ENCODE data around the gene CXCL17. TPM values are rescaled to one million over a fixed set of nuclear protein-coding genes. Genes with fewer than 3 reads are reported as not detected.

CXCL17 gene
- total RNA-seq, 1 donor from 2014 or later = not detected

GRCh38 chr19:42474743-42475142, 32.0 kb upstream of the CXCL17 start:
- Histone ChIP-seq H3K36me3 (ENCODE audit: insufficient read depth, low read length) (no peaks in the 10 kb centered on the region), H3K4me3 (ENCODE audit: insufficient read depth, low read depth, low read length) (no peak overlapping the region), H3K27me3 (ENCODE audit: insufficient read depth, low read length) (peaks cover 6% of the 10 kb centered on the region), H3K4me1 (ENCODE audit: insufficient read depth, low read length) (no peaks in the 10 kb centered on the region), H3K79me2 (ENCODE audit: insufficient read depth, low read length) (no peaks in the 10 kb centered on the region), H4K20me1 (ENCODE audit: insufficient read depth, low read length) (no peaks in the 10 kb centered on the region), H3K9me3 (ENCODE audit: insufficient read depth, low read depth, low read length) (no peaks in the 10 kb centered on the region), H2AFZ (ENCODE audit: low read depth, low read length) (no peak overlapping the region), H3K9ac (ENCODE audit: low read length) (no peak overlapping the region), H3K27ac (ENCODE audit: low read depth, low read length) (no peak overlapping the region), H3K4me2 (ENCODE audit: low read length) (no peak overlapping the region)
- TF ChIP-seq CTCF (IDR thresholded peaks at IDR 0.05; ENCODE audit: insufficient read depth, low read depth, low read length) (no peak), EZH2 (IDR thresholded peaks at IDR 0.05; ENCODE audit: insufficient read depth, low read length) (no peak)
- H3K9me3 Mint-ChIP-seq (ENCODE audit: unreplicated experiment) = no peaks in the 10 kb centered on the region
- peaks cover 5% of the 10 kb centered on the region for H3K4me1 Mint-ChIP-seq (ENCODE audit: low read depth, unreplicated experiment)
- DNase-seq (ENCODE audit: low read depth) (no peak), FAIRE-seq (no peak)
- peaks cover 15% of the 10 kb centered on the region for H3K27me3 Mint-ChIP-seq (ENCODE audit: low read depth, unreplicated experiment)
- H3K27ac Mint-ChIP-seq (ENCODE audit: unreplicated experiment) = no peak overlapping the region
- no peak overlapping the region for H3K4me3 Mint-ChIP-seq (ENCODE audit: unreplicated experiment)
- peaks cover 2% of the 10 kb centered on the region for H3K36me3 Mint-ChIP-seq (ENCODE audit: low read depth, unreplicated experiment)

GRCh38 chr19:42473686-42474085, 30.9 kb upstream of the CXCL17 start:
- no peak overlapping the region for H3K4me2 ChIP-seq (ENCODE audit: low read length)
- H3K27me3 ChIP-seq (ENCODE audit: insufficient read depth, low read length) = peaks cover 6% of the 10 kb centered on the region
- H3K27ac ChIP-seq (ENCODE audit: low read depth, low read length) = no peak overlapping the region
- no peak overlapping the region for H3K4me3 ChIP-seq (ENCODE audit: insufficient read depth, low read depth, low read length)
- Mint-ChIP-seq H3K4me3 (ENCODE audit: unreplicated experiment) (no peak overlapping the region), H3K27ac (ENCODE audit: unreplicated experiment) (no peak overlapping the region), H3K27me3 (ENCODE audit: low read depth, unreplicated experiment) (peaks cover 15% of the 10 kb centered on the region), H3K4me1 (ENCODE audit: low read depth, unreplicated experiment) (peaks cover 6% of the 10 kb centered on the region), H3K9me3 (ENCODE audit: unreplicated experiment) (no peaks in the 10 kb centered on the region), H3K36me3 (ENCODE audit: low read depth, unreplicated experiment) (peaks cover 2% of the 10 kb centered on the region)
- H2AFZ ChIP-seq (ENCODE audit: low read depth, low read length) = no peak overlapping the region
- H3K36me3 ChIP-seq (ENCODE audit: insufficient read depth, low read length) = no peaks in the 10 kb centered on the region
- no peak for TF ChIP-seq CTCF (IDR thresholded peaks at IDR 0.05; ENCODE audit: insufficient read depth, low read depth, low read length)
- no peak for TF ChIP-seq EZH2 (IDR thresholded peaks at IDR 0.05; ENCODE audit: insufficient read depth, low read length)
- H3K4me1 ChIP-seq (ENCODE audit: insufficient read depth, low read length) = no peaks in the 10 kb centered on the region
- FAIRE-seq (no peak), DNase-seq (ENCODE audit: low read depth) (no peak)
- no peaks in the 10 kb centered on the region for H3K9me3 ChIP-seq (ENCODE audit: insufficient read depth, low read depth, low read length)
- no peaks in the 10 kb centered on the region for H4K20me1 ChIP-seq (ENCODE audit: insufficient read depth, low read length)
- H3K9ac ChIP-seq (ENCODE audit: low read length) = no peak overlapping the region
- no peaks in the 10 kb centered on the region for H3K79me2 ChIP-seq (ENCODE audit: insufficient read depth, low read length)

- H3K27me3 Mint-ChIP-seq (ENCODE audit: low read depth, unreplicated experiment) = peaks cover 15% of the 10 kb centered on the region
- TF ChIP-seq CTCF (IDR thresholded peaks at IDR 0.05; ENCODE audit: insufficient read depth, low read depth, low read length) (no peak), EZH2 (IDR thresholded peaks at IDR 0.05; ENCODE audit: insufficient read depth, low read length) (no peak)
- peaks cover 6% of the 10 kb centered on the region for H3K27me3 ChIP-seq (ENCODE audit: insufficient read depth, low read length)
- H3K27ac Mint-ChIP-seq (ENCODE audit: unreplicated experiment) = no peak overlapping the region
- no peaks in the 10 kb centered on the region for H3K36me3 ChIP-seq (ENCODE audit: insufficient read depth, low read length)
- H3K4me3 ChIP-seq (ENCODE audit: insufficient read depth, low read depth, low read length) = no peak overlapping the region
- H4K20me1 ChIP-seq (ENCODE audit: insufficient read depth, low read length) = no peaks in the 10 kb centered on the region
- no peaks in the 10 kb centered on the region for H3K9me3 ChIP-seq (ENCODE audit: insufficient read depth, low read depth, low read length)
- H3K4me2 ChIP-seq (ENCODE audit: low read length) = no peak overlapping the region
- no peaks in the 10 kb centered on the region for H3K4me1 ChIP-seq (ENCODE audit: insufficient read depth, low read length)
- DNase-seq (ENCODE audit: low read depth) (no peak), FAIRE-seq (no peak)
- H3K9ac ChIP-seq (ENCODE audit: low read length) = no peak overlapping the region
- H3K4me3 Mint-ChIP-seq (ENCODE audit: unreplicated experiment) = no peak overlapping the region
- H3K27ac ChIP-seq (ENCODE audit: low read depth, low read length) = no peak overlapping the region
- no peaks in the 10 kb centered on the region for H3K9me3 Mint-ChIP-seq (ENCODE audit: unreplicated experiment)
- H3K79me2 ChIP-seq (ENCODE audit: insufficient read depth, low read length) = no peaks in the 10 kb centered on the region
- peaks cover 2% of the 10 kb centered on the region for H3K36me3 Mint-ChIP-seq (ENCODE audit: low read depth, unreplicated experiment)
- H2AFZ ChIP-seq (ENCODE audit: low read depth, low read length) = no peak overlapping the region
- H3K4me1 Mint-ChIP-seq (ENCODE audit: low read depth, unreplicated experiment) = peaks cover 11% of the 10 kb centered on the region
These were observed 29.8 kb upstream of the CXCL17 start for GRCh38 chr19:42472402-42473147.
